ENCODE measurements around the gene RUNX2. TPM values are rescaled to one million over a fixed set of nuclear protein-coding genes. Genes with fewer than 3 reads are reported as not detected.
A peak's percentile ranks its signal among the peaks of the same experiment; 100 is the strongest.

The RUNX2 gene
- total RNA-seq, 1 donor from 2014 or later: 1.8 TPM

GRCh38 chr6:45479834-45480751 is 152.0 kb downstream of the RUNX2 start:
- Mint-ChIP-seq H3K36me3 (ENCODE audit: low read depth) (no peaks in the 10 kb centered on the region), H3K4me3 (no peak overlapping the region), H3K4me1 (peaks cover 18% of the 10 kb centered on the region), H3K27me3 (no peaks in the 10 kb centered on the region), H3K27ac (no peak overlapping the region), H3K9me3 (no peaks in the 10 kb centered on the region)
- POLR2A ChIA-PET: no interaction called here
- intact Hi-C loops (cut with micrococcal nuclease): loop anchor here (2.0 to 10.0 kb wide), 6 partner anchors 55 to 352 kb away; no protein-coding TSS in a partner anchor
- ATAC-seq (ENCODE audit: low read depth) (peak; percentile 65), DNase-seq (no peak)
- no peak for TF ChIP-seq CTCF (IDR thresholded peaks at IDR 0.05)
- CTCF ChIA-PET: no interaction called here

GRCh38 chr6:45480752-45481415 is 152.8 kb downstream of the RUNX2 start:
- Mint-ChIP-seq H3K4me3 (no peak overlapping the region), H3K36me3 (ENCODE audit: low read depth) (no peaks in the 10 kb centered on the region), H3K4me1 (peaks cover 18% of the 10 kb centered on the region), H3K27ac (no peak overlapping the region), H3K9me3 (no peaks in the 10 kb centered on the region), H3K27me3 (no peaks in the 10 kb centered on the region)
- DNase-seq: no peak
- POLR2A ChIA-PET: no interaction called here
- CTCF ChIA-PET: no interaction called here
- intact Hi-C loops (cut with micrococcal nuclease): loop anchor here (10.0 kb wide), 1 partner anchor 64 kb away; no protein-coding TSS in a partner anchor
- no peak for ATAC-seq (ENCODE audit: low read depth)
- no peak for TF ChIP-seq CTCF (IDR thresholded peaks at IDR 0.05)

- no peaks in the 10 kb centered on the region for H3K9me3 Mint-ChIP-seq
- no peak for TF ChIP-seq CTCF (IDR thresholded peaks at IDR 0.05)
- CTCF ChIA-PET: no interaction called here
- intact Hi-C loops (cut with micrococcal nuclease): loop anchor here (10.0 kb wide), 1 partner anchor 62 kb away; no protein-coding TSS in a partner anchor
- peaks cover 34% of the 10 kb centered on the region for H3K4me1 Mint-ChIP-seq
- no peaks in the 10 kb centered on the region for H3K27me3 Mint-ChIP-seq
- ATAC-seq (ENCODE audit: low read depth) (no peak), DNase-seq (no peak)
- no peaks in the 10 kb centered on the region for H3K36me3 Mint-ChIP-seq (ENCODE audit: low read depth)
- POLR2A ChIA-PET: no interaction called here
- no peak overlapping the region for H3K4me3 Mint-ChIP-seq
- H3K27ac Mint-ChIP-seq: no peak overlapping the region
Measured at GRCh38 chr6:45483021-45483420, 154.9 kb downstream of the RUNX2 start.

GRCh38 chr6:45483501-45483900 is 155.4 kb downstream of the RUNX2 start:
- no peak for TF ChIP-seq CTCF (IDR thresholded peaks at IDR 0.05)
- H3K4me1 Mint-ChIP-seq: peaks cover 38% of the 10 kb centered on the region
- POLR2A ChIA-PET: no interaction called here
- no peaks in the 10 kb centered on the region for H3K9me3 Mint-ChIP-seq
- no peaks in the 10 kb centered on the region for H3K27me3 Mint-ChIP-seq
- DNase-seq: no peak
- CTCF ChIA-PET: no interaction called here
- intact Hi-C loops (cut with micrococcal nuclease): loop anchor here (10.0 kb wide), 1 partner anchor 61 kb away; no protein-coding TSS in a partner anchor
- no peak overlapping the region for H3K4me3 Mint-ChIP-seq
- ATAC-seq (ENCODE audit: low read depth): no peak
- no peak overlapping the region for H3K27ac Mint-ChIP-seq
- no peaks in the 10 kb centered on the region for H3K36me3 Mint-ChIP-seq (ENCODE audit: low read depth)

- TF ChIP-seq CTCF (IDR thresholded peaks at IDR 0.05): no peak
- Mint-ChIP-seq H3K4me1 (peaks cover 27% of the 10 kb centered on the region), H3K9me3 (no peaks in the 10 kb centered on the region), H3K27ac (peak overlapping the region; percentile 47), H3K4me3 (peak overlapping the region; percentile 3), H3K27me3 (no peaks in the 10 kb centered on the region), H3K36me3 (ENCODE audit: low read depth) (no peaks in the 10 kb centered on the region)
- no peak for DNase-seq
- peak; percentile 86 for ATAC-seq (ENCODE audit: low read depth)
- intact Hi-C loops (cut with micrococcal nuclease): loop anchor here (10.0 kb wide), 1 partner anchor 58 kb away; no protein-coding TSS in a partner anchor
- ChIA-PET CTCF (no interaction called here), POLR2A (no interaction called here)
Measured at GRCh38 chr6:45486736-45487135, 158.6 kb downstream of the RUNX2 start.
